ENCODE measurements around the gene FLRT1. TPM values are rescaled to one million over a fixed set of nuclear protein-coding genes. Genes with fewer than 3 reads are reported as not detected.

Gene FLRT1
- total and polyA plus RNA-seq, 4 donors, result 0.10 to 0.60 TPM; not detected in 2

DNA sequence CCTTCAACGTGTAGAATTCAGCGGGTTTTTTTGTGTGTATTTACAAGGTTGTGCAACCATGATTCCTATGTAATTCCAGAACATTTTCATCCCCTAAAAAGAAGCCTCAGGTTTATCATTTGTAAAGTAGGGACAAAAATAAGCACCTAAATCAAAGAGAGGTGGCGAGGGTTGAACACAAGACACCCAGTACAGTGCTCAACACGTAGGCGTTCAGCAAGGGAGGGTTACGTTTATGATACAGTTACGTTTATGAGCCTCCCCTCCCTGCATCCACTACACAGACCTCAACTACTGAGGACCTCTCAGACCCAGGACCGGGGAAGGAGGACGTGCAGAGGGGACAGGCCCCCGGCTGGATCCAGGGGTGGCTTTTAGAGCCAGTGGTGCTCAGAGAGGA lies 44.7 kb downstream of the FLRT1 start:
- WGBS, 2 donors, result 88% methylated on average over 10 of the region's 10 CpGs
- H3K4me1 ChIP-seq (ENCODE audit: control insufficient read depth in 1 of 2, insufficient read depth in 2 of 2, low read length in 2 of 2), result no peaks in the 10 kb centered on the region

GRCh38 chr11:64081745-64082442 lies 46.2 kb downstream of the FLRT1 start:
- Histone ChIP-seq H3K4me1 (ENCODE audit: control insufficient read depth in 1 of 2, insufficient read depth in 2 of 2, low read length in 2 of 2) (no peaks in the 10 kb centered on the region), H3K9me3 (ENCODE audit: control insufficient read depth, low read length) (no peaks in the 10 kb centered on the region), H3K27ac (ENCODE audit: low read depth in 1 of 2, low read length in 2 of 2) (no peak overlapping the region), H3K27me3 (ENCODE audit: control insufficient read depth in 1 of 2, insufficient read depth in 2 of 2, low read length in 1 of 2) (no peaks in the 10 kb centered on the region), H3K4me3 (ENCODE audit: low read length in 2 of 2) (no peak overlapping the region), H3K36me3 (ENCODE audit: control insufficient read depth in 1 of 2, insufficient read depth in 2 of 2, low read length in 1 of 2) (no peaks in the 10 kb centered on the region)
- WGBS, 2 donors, result 73 to 80% methylated on average over 27 of the region's 27 CpGs
- intact Hi-C loops (cut with DNase I), result no loop called here
- no peak for ATAC-seq (ENCODE audit: low FRiP score)
- no peak for DNase-seq

More for the DNA sequence above, 44.7 kb downstream of the FLRT1 start:
- intact Hi-C loops (cut with DNase I), result no loop called here
- Histone ChIP-seq H3K9me3 (ENCODE audit: control insufficient read depth, low read length) (no peaks in the 10 kb centered on the region), H3K27me3 (ENCODE audit: control insufficient read depth in 1 of 2, insufficient read depth in 2 of 2, low read length in 1 of 2) (no peaks in the 10 kb centered on the region), H3K27ac (ENCODE audit: low read depth in 1 of 2, low read length in 2 of 2) (no peak overlapping the region), H3K4me3 (ENCODE audit: low read length in 2 of 2) (no peak overlapping the region), H3K36me3 (ENCODE audit: control insufficient read depth in 1 of 2, insufficient read depth in 2 of 2, low read length in 1 of 2) (no peaks in the 10 kb centered on the region)
- no peak for DNase-seq
- ATAC-seq (ENCODE audit: low FRiP score), result no peak

DNA sequence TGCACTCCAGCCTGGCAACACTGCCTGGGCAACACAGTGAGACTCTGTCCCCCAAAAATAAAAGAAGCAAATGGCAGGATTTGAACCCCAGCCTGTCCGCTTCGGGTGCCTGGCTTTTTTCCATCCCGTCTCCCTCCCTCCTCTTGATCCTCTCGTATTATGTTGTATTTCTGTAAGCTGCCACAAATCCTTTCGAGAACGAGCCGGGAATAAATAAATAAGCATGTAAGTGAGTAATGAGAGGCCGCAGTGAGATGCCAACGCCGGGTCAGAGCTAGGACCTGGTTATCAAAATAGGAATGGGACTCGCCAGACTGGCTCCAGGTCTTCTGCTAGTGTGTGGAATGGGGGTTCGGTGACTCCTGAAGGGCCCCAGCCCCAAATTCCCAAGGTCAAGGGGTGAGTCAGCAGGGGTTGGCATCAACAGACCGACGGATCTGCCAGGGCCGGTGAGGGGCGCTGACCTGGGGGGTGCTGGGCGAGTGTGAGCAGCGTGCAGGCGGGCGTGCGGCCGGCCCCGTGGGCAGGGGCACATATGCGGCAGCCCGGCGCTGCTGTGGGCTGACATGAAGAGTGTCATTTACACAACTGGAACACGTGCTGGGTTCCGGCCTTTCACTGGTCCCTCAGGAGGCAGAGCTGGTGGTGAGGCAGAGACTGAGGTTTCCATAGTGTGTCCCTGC lies 47.8 kb downstream of the FLRT1 start:
- 84 to 85% methylated on average over 26 to 28 of the region's 28 CpGs for WGBS, 2 donors
- no peak overlapping the region for H3K27ac ChIP-seq (ENCODE audit: low read depth in 1 of 2, low read length in 2 of 2)
- no peaks in the 10 kb centered on the region for H3K9me3 ChIP-seq (ENCODE audit: control insufficient read depth, low read length)
- intact Hi-C loops (cut with DNase I), result no loop called here
- H3K36me3 ChIP-seq (ENCODE audit: control insufficient read depth in 1 of 2, insufficient read depth in 2 of 2, low read length in 1 of 2), result no peaks in the 10 kb centered on the region
- no peak overlapping the region for H3K4me3 ChIP-seq (ENCODE audit: low read length in 2 of 2)
- ATAC-seq (ENCODE audit: low FRiP score), result no peak
- H3K4me1 ChIP-seq (ENCODE audit: control insufficient read depth in 1 of 2, insufficient read depth in 2 of 2, low read length in 2 of 2), result no peaks in the 10 kb centered on the region
- no peaks in the 10 kb centered on the region for H3K27me3 ChIP-seq (ENCODE audit: control insufficient read depth in 1 of 2, insufficient read depth in 2 of 2, low read length in 1 of 2)
- no peak for DNase-seq

DNA sequence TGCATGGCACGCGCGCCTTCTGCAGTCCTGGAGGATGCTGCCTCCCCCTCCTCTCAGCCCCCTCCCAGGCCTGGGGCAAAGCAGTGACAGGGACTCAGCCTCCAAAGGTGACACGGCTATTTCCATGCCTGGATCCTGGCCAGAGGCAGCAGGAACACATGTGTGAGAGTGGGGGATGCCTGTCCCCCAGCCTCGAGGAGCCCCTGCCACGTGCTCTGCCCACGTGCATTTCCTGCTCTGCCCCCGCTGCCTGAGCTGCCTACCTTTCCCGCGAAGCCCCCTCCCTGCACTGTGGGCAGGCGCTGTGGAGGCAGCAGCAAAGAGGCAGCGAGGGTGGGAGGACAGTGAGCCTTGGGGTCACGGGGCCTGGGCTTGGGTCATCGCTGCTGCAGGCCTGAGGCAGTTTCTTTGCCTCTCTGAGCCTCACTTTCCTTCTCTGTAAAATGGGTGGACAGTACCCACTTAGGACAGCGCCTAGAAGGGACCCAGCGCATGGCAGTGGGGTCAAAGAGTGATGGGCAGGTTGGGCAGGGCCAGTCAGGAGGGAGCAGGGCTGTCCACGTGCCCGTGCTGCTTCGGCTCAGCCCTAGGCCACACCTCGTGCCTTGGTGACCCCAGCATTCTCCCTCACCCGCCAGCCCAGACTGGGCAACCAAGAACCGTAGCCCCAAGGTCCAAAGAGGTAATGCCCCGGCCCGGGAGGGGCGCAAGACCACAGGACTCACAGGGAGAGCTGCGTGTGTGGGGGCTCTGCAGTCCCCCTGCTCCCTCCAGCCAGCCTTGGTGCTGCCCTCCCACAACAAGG lies 48.6 kb downstream of the FLRT1 start:
- ATAC-seq (ENCODE audit: low FRiP score), result no peak
- H3K4me1 ChIP-seq (ENCODE audit: control insufficient read depth in 1 of 2, insufficient read depth in 2 of 2, low read length in 2 of 2), result no peaks in the 10 kb centered on the region
- WGBS, 2 donors, result 85 to 90% methylated on average over 26 of the region's 26 CpGs
- H3K4me3 ChIP-seq (ENCODE audit: low read length in 2 of 2), result no peak overlapping the region
- H3K27ac ChIP-seq (ENCODE audit: low read depth in 1 of 2, low read length in 2 of 2), result no peak overlapping the region
- H3K36me3 ChIP-seq (ENCODE audit: control insufficient read depth in 1 of 2, insufficient read depth in 2 of 2, low read length in 1 of 2), result no peaks in the 10 kb centered on the region
- intact Hi-C loops (cut with DNase I), result no loop called here
- no peaks in the 10 kb centered on the region for H3K9me3 ChIP-seq (ENCODE audit: control insufficient read depth, low read length)
- no peak for DNase-seq
- no peaks in the 10 kb centered on the region for H3K27me3 ChIP-seq (ENCODE audit: control insufficient read depth in 1 of 2, insufficient read depth in 2 of 2, low read length in 1 of 2)

GRCh38 chr11:64084951-64085710 lies 49.4 kb downstream of the FLRT1 start:
- intact Hi-C loops (cut with DNase I), result no loop called here

More at GRCh38 chr11:64084951-64085710, 49.4 kb downstream of the FLRT1 start:
- Histone ChIP-seq H3K27ac (ENCODE audit: low read depth in 1 of 2, low read length in 2 of 2) (no peak overlapping the region), H3K4me3 (ENCODE audit: low read length in 2 of 2) (no peak overlapping the region), H3K36me3 (ENCODE audit: control insufficient read depth in 1 of 2, insufficient read depth in 2 of 2, low read length in 1 of 2) (no peaks in the 10 kb centered on the region), H3K4me1 (ENCODE audit: control insufficient read depth in 1 of 2, insufficient read depth in 2 of 2, low read length in 2 of 2) (no peaks in the 10 kb centered on the region), H3K9me3 (ENCODE audit: control insufficient read depth, low read length) (no peaks in the 10 kb centered on the region), H3K27me3 (ENCODE audit: control insufficient read depth in 1 of 2, insufficient read depth in 2 of 2, low read length in 1 of 2) (no peaks in the 10 kb centered on the region)
- DNase-seq, result no peak
- 81 to 86% methylated on average over 27 of the region's 27 CpGs for WGBS, 2 donors
- no peak for ATAC-seq (ENCODE audit: low FRiP score)

Other genes with a start within 250 kb of the FLRT1 start
- gene SPINDOC, start 222.5 kb upstream of the FLRT1 start, total RNA-seq, result 10 to 100 TPM; 18.3 to 20.6 TPM
- 10 to 100 TPM in 1 of 2 donors, 1 to 10 TPM in 1; 7.1 to 12.6 TPM for gene SPINDOC, start 222.5 kb upstream of the FLRT1 start, polyA plus RNA-seq
- 10 to 100 TPM; 29.6 to 32.5 TPM for gene MARK2, start 196.8 kb upstream of the FLRT1 start, total RNA-seq
- 1 to 10 TPM; 8.1 to 8.2 TPM for gene MARK2, start 196.8 kb upstream of the FLRT1 start, polyA plus RNA-seq
- gene RCOR2, start 118.8 kb upstream of the FLRT1 start, total RNA-seq, result 1 to 10 TPM in 1 of 2 donors, under 1 TPM in 1; 0.78 to 4.8 TPM
- gene RCOR2, start 118.8 kb upstream of the FLRT1 start, polyA plus RNA-seq, result 1 to 10 TPM in 1 of 2 donors, under 1 TPM in 1; 0.63 to 1.9 TPM
- 10 to 100 TPM; 16.1 to 26.9 TPM for gene NAA40, start 96.9 kb upstream of the FLRT1 start, total RNA-seq
- gene NAA40, start 96.9 kb upstream of the FLRT1 start, polyA plus RNA-seq, result 10 to 100 TPM in 1 of 2 donors, 1 to 10 TPM in 1; 5.3 to 20.7 TPM
- 100 to 1,000 TPM; 135 to 175 TPM for gene COX8A, start 61.3 kb upstream of the FLRT1 start, total RNA-seq
- 100 to 1,000 TPM; 499 to 669 TPM for gene COX8A, start 61.3 kb upstream of the FLRT1 start, polyA plus RNA-seq
- 10 to 100 TPM; 37.0 to 42.1 TPM for gene OTUB1, start 49.5 kb upstream of the FLRT1 start, total RNA-seq
- gene OTUB1, start 49.5 kb upstream of the FLRT1 start, polyA plus RNA-seq, result 10 to 100 TPM; 37.7 to 67.9 TPM
- 10 to 100 TPM; 12.7 to 19.0 TPM for gene MACROD1, start 130.2 kb downstream of the FLRT1 start, total RNA-seq
- gene MACROD1, start 130.2 kb downstream of the FLRT1 start, polyA plus RNA-seq, result 100 to 1,000 TPM; 111 to 125 TPM
- gene STIP1, start 150.2 kb downstream of the FLRT1 start, total RNA-seq, result 100 to 1,000 TPM in 1 of 2 donors, 10 to 100 TPM in 1; 67.9 to 111 TPM
- gene STIP1, start 150.2 kb downstream of the FLRT1 start, polyA plus RNA-seq, result 10 to 100 TPM; 31.0 to 40.4 TPM
- gene FERMT3, start 170.8 kb downstream of the FLRT1 start, total RNA-seq, result 10 to 100 TPM; 35.6 to 42.6 TPM
- 10 to 100 TPM; 22.2 to 38.1 TPM for gene FERMT3, start 170.8 kb downstream of the FLRT1 start, polyA plus RNA-seq
- 10 to 100 TPM; 24.5 to 24.8 TPM for gene TRPT1, start 190.3 kb downstream of the FLRT1 start, total RNA-seq
- gene TRPT1, start 190.3 kb downstream of the FLRT1 start, polyA plus RNA-seq, result 10 to 100 TPM; 34.3 to 95.3 TPM
- gene NUDT22, start 190.3 kb downstream of the FLRT1 start, total RNA-seq, result 10 to 100 TPM; 36.7 to 46.9 TPM
- 10 to 100 TPM; 42.1 to 98.8 TPM for gene NUDT22, start 190.3 kb downstream of the FLRT1 start, polyA plus RNA-seq
- 10 to 100 TPM; 15.0 to 27.4 TPM for gene DNAJC4, start 194.6 kb downstream of the FLRT1 start, total RNA-seq
- 10 to 100 TPM; 26.2 to 97.9 TPM for gene DNAJC4, start 194.6 kb downstream of the FLRT1 start, polyA plus RNA-seq
- gene VEGFB, start 198.7 kb downstream of the FLRT1 start, total RNA-seq, result 100 to 1,000 TPM; 131 to 208 TPM
- gene VEGFB, start 198.7 kb downstream of the FLRT1 start, polyA plus RNA-seq, result 100 to 1,000 TPM; 191 to 206 TPM
- gene FKBP2, start 205.2 kb downstream of the FLRT1 start, total RNA-seq, result 10 to 100 TPM; 50.2 to 52.6 TPM
- 100 to 1,000 TPM; 122 to 298 TPM for gene FKBP2, start 205.2 kb downstream of the FLRT1 start, polyA plus RNA-seq
- gene PPP1R14B, start 211.0 kb downstream of the FLRT1 start, total RNA-seq, result 100 to 1,000 TPM; 110 to 146 TPM
- gene PPP1R14B, start 211.0 kb downstream of the FLRT1 start, polyA plus RNA-seq, result 100 to 1,000 TPM; 129 to 145 TPM
- gene PLCB3, start 215.6 kb downstream of the FLRT1 start, total RNA-seq, result 10 to 100 TPM; 29.4 to 32.3 TPM
- 10 to 100 TPM; 16.9 to 27.2 TPM for gene PLCB3, start 215.6 kb downstream of the FLRT1 start, polyA plus RNA-seq
- gene BAD, start 248.7 kb downstream of the FLRT1 start, total RNA-seq, result 10 to 100 TPM; 47.2 to 53.3 TPM
- 100 to 1,000 TPM in 1 of 2 donors, 10 to 100 TPM in 1; 81.8 to 119 TPM for gene BAD, start 248.7 kb downstream of the FLRT1 start, polyA plus RNA-seq
- 10 to 100 TPM; 22.5 to 31.8 TPM for gene GPR137, start 249.9 kb downstream of the FLRT1 start, total RNA-seq
- gene GPR137, start 249.9 kb downstream of the FLRT1 start, polyA plus RNA-seq, result 10 to 100 TPM; 19.7 to 40.3 TPM